Hepatocyte (in vitro differentiated cells): ENCODE data around the gene MRO.

ENCODE experiments used
- CTCF ChIP-seq: fragments of 200-600 bp; sonication (generic); IDR thresholded peaks from 2 replicates; pipeline ENCODE4 v1.5.1; 2016; ENCODE audit warnings: antibody characterized with exemption, mild to moderate bottlenecking; ENCODE audit not compliant: poor library complexity
- EZH2 ChIP-seq: fragments of 200-600 bp; sonication (generic); IDR thresholded peaks from 2 replicates; pipeline ENCODE4 v1.6.1; 2016; ENCODE audit warnings: antibody characterized with exemption, mild to moderate bottlenecking, borderline replicate concordance

GRCh38 chr18:50848991-50849390 is 29.2 kb upstream of the MRO start:
- TF ChIP-seq EZH2 = no peak
- TF ChIP-seq CTCF = no peak
